Pancreas (tissue), 10 donors: ENCODE measurements around the gene STAT4. TPM values are rescaled to one million over a fixed set of nuclear protein-coding genes. Genes with fewer than 3 reads are reported as not detected.

ENCODE experiments used
- ATAC-seq, 4 donors: fragments of 200-7000 bp; cut with Tn5 transposase; one replicate each; pipeline versions ENCODE4 v1.8.0 to v1.9.1; 2020; ENCODE audit warnings: mild to moderate bottlenecking in 4 of 4, moderate library complexity in 4 of 4
- DNase-seq, 6 donors: peaks; one replicate each; pipeline ENCODE4 v3.0.0-alpha.2; 2020
- FAIRE-seq: peaks from 2 replicates; lab custom pipeline; 2012; peaks lifted over from hg19 to GRCh38; lab: Jason Lieb, UNC
- H3K27ac ChIP-seq, 4 donors: fragments of 200-600 bp; sonication (generic); 1 replicate in 3 of 4; 2 replicates in 1 of 4; pipeline versions ENCODE4 v1.5.0 to v1.8.0; 2020
- H3K27me3 ChIP-seq, 4 donors: fragments of 200-600 bp; one replicate each; pipeline ENCODE4 v1.8.0; 2021
- H3K36me3 ChIP-seq, 3 donors: fragments of 200-600 bp; sonication (generic) in 1 of 3; one replicate each; pipeline versions ENCODE4 v1.5.0 to v1.8.0; 2020 to 2021
- H3K4me1 ChIP-seq, 3 donors: fragments of 200-600 bp; one replicate each; pipeline ENCODE4 v1.8.0; 2021
- H3K4me3 ChIP-seq, 4 donors: fragments of 200-600 bp; sonication (generic) in 2 of 4; one replicate each; pipeline versions ENCODE4 v1.5.0 to v1.8.0; 2020 to 2021
- H3K9me3 ChIP-seq, 4 donors: fragments of 200-600 bp; one replicate each; pipeline ENCODE4 v1.8.0; 2021
- WGBS, 2 donors: extraction: QIAGEN DNeasy Blood & Tissue Kit; methylation state at CpG; one replicate each; pipeline ENCODE4 v1.1.7; 2013; 5-methylcytosine and 5-hydroxymethylcytosine counted together
- intact Hi-C, 3 donors: fragments of 100-400 bp; cut with DNase I; formaldehyde crosslinking; loops; one replicate each; pipeline versions ENCODE4 v1.11.1 to v1.14.2; 2022
- polyA plus RNA-seq, 2 donors: library from polyadenylated mRNA; stranded (reverse); fragments of 200-250 nt; gene quantifications; one replicate each; pipeline ENCODE4 v1.2.3, GENCODE V29; 2013
- total RNA-seq, 6 donors: library from RNA; stranded (reverse); fragmentation: NEBNext Ultra II Directional in 4 of 6; extraction: Animal tissue kit (Norgen Biotek cat#: 25700) in 4 of 6; gene quantifications; one replicate each; pipeline versions ENCODE4 v1.2.1 to v1.2.4, GENCODE V29; 2021 to 2023
- TF ChIP-seq, protein P1 (sequence below), 4 donors: fragments of 200-600 bp; sonication (generic) in 3 of 4; IDR thresholded peaks; one replicate each; pipeline versions ENCODE4 v1.5.0 to v1.8.0; 2021; ENCODE audit warnings: antibody characterized with exemption in 4 of 4
- donor health status: healthy with polysubstance abuse.
- donor health status: DM: no; HTN: no; CAD: no; lungs with moderate emphysema.
- donor health status: DM: no; HTN: no; CAD: no.
- donor health status: control.
- donor health status: control.
- donor health status: Bipolar disorder and iron deficiency.
- donor health status: DM: yes; HTN: yes; CAD: no.
- donor health status: DM: no; HTN: no; CAD: no.
- donor health status: DM: no; HTN: no; CAD: no.
- donor health status: DM: yes; HTN: yes; CAD: no.

Gene STAT4
- total and polyA plus RNA-seq, 8 donors = 0.60 to 6.4 (median 1.8) TPM

DNA sequence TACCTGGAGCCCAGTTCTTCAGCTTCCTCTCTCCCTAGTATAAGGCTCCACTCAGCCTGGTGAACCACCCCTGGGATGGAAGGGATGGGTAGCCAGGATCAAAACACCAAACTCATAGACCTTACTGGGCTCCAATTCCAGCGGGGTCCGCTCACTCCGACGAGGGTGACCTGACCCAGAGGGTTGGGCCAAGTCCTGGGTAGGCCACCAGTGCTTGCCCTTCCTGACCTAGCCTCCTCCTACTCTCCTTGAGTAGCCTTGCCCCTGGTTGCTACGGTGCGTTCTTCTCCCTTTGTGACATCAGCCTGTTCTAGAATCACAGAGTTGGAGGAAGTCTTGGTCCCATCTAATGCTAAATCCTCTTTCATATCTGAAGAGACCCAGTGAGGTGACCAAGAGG is 537 bp upstream of the STAT4 start:
- no peaks in the 10 kb centered on the region for H3K27me3 ChIP-seq
- 84 to 90% methylated on average over 6 of the region's 6 CpGs for WGBS, 2 donors
- H3K36me3 ChIP-seq = no peaks in the 10 kb centered on the region
- DNase-seq (peak in 2 of 6 donors; percentile 53 to 55), ATAC-seq (peak in 3 of 4 donors; percentile 5 to 16 (median 14)), FAIRE-seq (no peak)
- H3K4me1 ChIP-seq = peaks cover 0 to 3% (median 0%) of the 10 kb centered on the region in 3 donors
- peak overlapping the region in 1 of 4 donors; percentile 45 for H3K27ac ChIP-seq
- intact Hi-C loops = loop anchor here in 1 of 3 donors (10.0 kb wide), 1 partner anchor 97 kb away; no protein-coding TSS in a partner anchor
- H3K4me3 ChIP-seq = peak overlapping the region in 2 of 4 donors; percentile 50 to 57
- H3K9me3 ChIP-seq = no peaks in the 10 kb centered on the region
- TF ChIP-seq, protein P1, sequence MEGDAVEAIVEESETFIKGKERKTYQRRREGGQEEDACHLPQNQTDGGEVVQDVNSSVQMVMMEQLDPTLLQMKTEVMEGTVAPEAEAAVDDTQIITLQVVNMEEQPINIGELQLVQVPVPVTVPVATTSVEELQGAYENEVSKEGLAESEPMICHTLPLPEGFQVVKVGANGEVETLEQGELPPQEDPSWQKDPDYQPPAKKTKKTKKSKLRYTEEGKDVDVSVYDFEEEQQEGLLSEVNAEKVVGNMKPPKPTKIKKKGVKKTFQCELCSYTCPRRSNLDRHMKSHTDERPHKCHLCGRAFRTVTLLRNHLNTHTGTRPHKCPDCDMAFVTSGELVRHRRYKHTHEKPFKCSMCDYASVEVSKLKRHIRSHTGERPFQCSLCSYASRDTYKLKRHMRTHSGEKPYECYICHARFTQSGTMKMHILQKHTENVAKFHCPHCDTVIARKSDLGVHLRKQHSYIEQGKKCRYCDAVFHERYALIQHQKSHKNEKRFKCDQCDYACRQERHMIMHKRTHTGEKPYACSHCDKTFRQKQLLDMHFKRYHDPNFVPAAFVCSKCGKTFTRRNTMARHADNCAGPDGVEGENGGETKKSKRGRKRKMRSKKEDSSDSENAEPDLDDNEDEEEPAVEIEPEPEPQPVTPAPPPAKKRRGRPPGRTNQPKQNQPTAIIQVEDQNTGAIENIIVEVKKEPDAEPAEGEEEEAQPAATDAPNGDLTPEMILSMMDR (IDR thresholded peaks at IDR 0.05) = no peak

GRCh38 chr2:191150230-191150599 is 579 bp downstream of the STAT4 start:
- Histone ChIP-seq H3K27me3 (no peaks in the 10 kb centered on the region), H3K9me3 (no peaks in the 10 kb centered on the region), H3K4me1 (peaks cover 0 to 3% (median 0%) of the 10 kb centered on the region in 3 donors), H3K27ac (peak overlapping the region in 2 of 4 donors; percentile 24 to 45), H3K4me3 (peak overlapping the region; percentile 9 to 57 (median 32)), H3K36me3 (no peaks in the 10 kb centered on the region)
- 15 to 18% methylated on average over 10 of the region's 10 CpGs for WGBS, 2 donors
- intact Hi-C loops = loop anchor here in 1 of 3 donors (10.0 kb wide), 1 partner anchor 95 kb away; no protein-coding TSS in a partner anchor
- DNase-seq (peak in 1 of 6 donors; percentile 49), FAIRE-seq (no peak), ATAC-seq (peak; percentile 27 to 33 (median 31))
- TF ChIP-seq, protein P1 (IDR thresholded peaks at IDR 0.05) = no peak

DNA sequence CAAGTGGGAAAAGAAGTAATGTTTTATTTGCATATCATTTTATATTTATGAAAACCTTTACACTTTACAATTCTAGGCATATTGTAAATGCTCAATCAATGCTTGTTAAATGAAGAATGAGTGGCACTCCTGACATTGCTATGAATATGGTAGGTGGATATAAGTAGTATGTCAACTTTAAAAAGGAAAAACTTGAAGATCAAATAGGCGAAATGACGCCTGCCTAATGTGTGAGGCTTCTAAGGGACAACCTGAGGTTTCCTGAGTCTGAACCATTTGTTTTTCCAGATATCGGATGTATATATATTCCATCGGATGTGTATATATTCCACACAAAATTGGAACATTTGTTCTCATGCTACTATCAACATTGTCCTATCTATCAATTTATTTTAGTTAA is 1.4 kb downstream of the STAT4 start:
- Histone ChIP-seq H3K27ac (no peak overlapping the region), H3K4me1 (peaks cover 0 to 3% (median 0%) of the 10 kb centered on the region in 3 donors), H3K36me3 (no peaks in the 10 kb centered on the region), H3K4me3 (no peak overlapping the region), H3K9me3 (no peaks in the 10 kb centered on the region), H3K27me3 (no peaks in the 10 kb centered on the region)
- FAIRE-seq (no peak), DNase-seq (no peak), ATAC-seq (no peak)
- WGBS, 2 donors = 93 to 96% methylated on average over 4 of the region's 4 CpGs
- intact Hi-C loops = no loop called here
- TF ChIP-seq, protein P1 (IDR thresholded peaks at IDR 0.05) = no peak

DNA sequence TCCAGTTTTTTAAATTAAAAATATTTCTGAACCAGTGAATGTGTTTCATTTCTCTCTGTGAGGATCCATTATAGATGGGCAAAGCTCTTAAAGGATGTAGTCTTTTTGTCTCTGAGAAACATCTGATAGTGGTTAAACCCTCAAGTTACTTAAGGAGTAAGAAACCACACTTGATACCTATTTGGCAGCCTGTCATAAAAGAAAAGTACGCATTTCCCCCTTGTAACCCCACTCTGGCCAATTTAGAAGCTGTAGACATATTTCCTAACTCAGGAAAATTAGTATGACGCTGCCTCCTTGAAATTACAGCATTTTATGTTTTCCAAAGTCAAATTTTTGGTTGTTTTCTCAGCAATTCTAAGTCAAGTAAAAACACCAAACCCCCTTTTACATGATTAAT is 2.0 kb downstream of the STAT4 start:
- TF ChIP-seq, protein P1 (IDR thresholded peaks at IDR 0.05) = no peak
- FAIRE-seq = no peak
- ATAC-seq = no peak
- H3K36me3 ChIP-seq = no peaks in the 10 kb centered on the region
- WGBS, 2 donors = 80 to 93% methylated on average over 2 of the region's 2 CpGs
- no peak overlapping the region for H3K27ac ChIP-seq
- no peak overlapping the region for H3K4me3 ChIP-seq
- H3K4me1 ChIP-seq = peaks cover 0 to 3% (median 0%) of the 10 kb centered on the region in 3 donors
- no peak for DNase-seq
- H3K27me3 ChIP-seq = no peaks in the 10 kb centered on the region
- H3K9me3 ChIP-seq = no peaks in the 10 kb centered on the region
- intact Hi-C loops = no loop called here

DNA sequence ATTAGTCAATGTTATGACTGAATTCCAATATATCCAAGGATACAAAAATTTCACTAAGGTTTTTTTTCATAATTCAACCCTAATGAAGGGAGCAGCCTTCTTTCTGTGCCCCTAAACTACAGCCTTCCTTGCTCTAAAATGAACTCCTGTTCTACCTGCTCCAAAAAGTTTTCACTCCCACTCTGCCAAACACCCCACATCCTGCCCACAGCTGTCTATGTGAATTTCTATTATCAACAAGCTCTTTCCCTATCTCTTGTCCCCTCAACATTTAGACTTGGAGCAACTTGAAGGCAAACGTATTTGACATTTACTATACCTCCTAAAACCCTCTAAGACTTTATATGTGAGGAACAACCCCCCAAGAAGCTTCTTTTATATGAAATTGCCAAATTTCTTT is 2.5 kb downstream of the STAT4 start:
- Histone ChIP-seq H3K27me3 (no peaks in the 10 kb centered on the region), H3K4me1 (peaks cover 0 to 3% (median 0%) of the 10 kb centered on the region in 3 donors), H3K4me3 (no peak overlapping the region), H3K27ac (no peak overlapping the region), H3K36me3 (no peaks in the 10 kb centered on the region), H3K9me3 (no peaks in the 10 kb centered on the region)
- TF ChIP-seq, protein P1 (IDR thresholded peaks at IDR 0.05) = no peak
- WGBS, 2 donors = 66 to 76% methylated on average over 1 of the region's 1 CpG
- ATAC-seq = no peak
- intact Hi-C loops = no loop called here
- FAIRE-seq = no peak
- no peak for DNase-seq
